Daoy (cell line): ENCODE results near the gene SRXN1. TPM values are rescaled to one million over a fixed set of nuclear protein-coding genes. Genes with fewer than 3 reads are reported as not detected.
"Not testable (repeated sequence)": the region's sequence is repeated elsewhere in the genome, so short reads cannot be mapped to it uniquely, and the experiment has no call there.

Experiments
- DNase-seq: peaks from one replicate; pipeline ENCODE4 v3.0.0-alpha.2; 2015; ENCODE audit warnings: low read depth
- total RNA-seq: library from RNA; depleted of rRNA; stranded (reverse); fragments of >200 nt; shearing (Covaris generic); gene quantifications from 2 replicates; pipeline ENCODE4 v1.2.3, GENCODE V29; 2014

The SRXN1 gene
- total RNA-seq, 1 experiment from 2014 or later: 77.0 TPM

DNA sequence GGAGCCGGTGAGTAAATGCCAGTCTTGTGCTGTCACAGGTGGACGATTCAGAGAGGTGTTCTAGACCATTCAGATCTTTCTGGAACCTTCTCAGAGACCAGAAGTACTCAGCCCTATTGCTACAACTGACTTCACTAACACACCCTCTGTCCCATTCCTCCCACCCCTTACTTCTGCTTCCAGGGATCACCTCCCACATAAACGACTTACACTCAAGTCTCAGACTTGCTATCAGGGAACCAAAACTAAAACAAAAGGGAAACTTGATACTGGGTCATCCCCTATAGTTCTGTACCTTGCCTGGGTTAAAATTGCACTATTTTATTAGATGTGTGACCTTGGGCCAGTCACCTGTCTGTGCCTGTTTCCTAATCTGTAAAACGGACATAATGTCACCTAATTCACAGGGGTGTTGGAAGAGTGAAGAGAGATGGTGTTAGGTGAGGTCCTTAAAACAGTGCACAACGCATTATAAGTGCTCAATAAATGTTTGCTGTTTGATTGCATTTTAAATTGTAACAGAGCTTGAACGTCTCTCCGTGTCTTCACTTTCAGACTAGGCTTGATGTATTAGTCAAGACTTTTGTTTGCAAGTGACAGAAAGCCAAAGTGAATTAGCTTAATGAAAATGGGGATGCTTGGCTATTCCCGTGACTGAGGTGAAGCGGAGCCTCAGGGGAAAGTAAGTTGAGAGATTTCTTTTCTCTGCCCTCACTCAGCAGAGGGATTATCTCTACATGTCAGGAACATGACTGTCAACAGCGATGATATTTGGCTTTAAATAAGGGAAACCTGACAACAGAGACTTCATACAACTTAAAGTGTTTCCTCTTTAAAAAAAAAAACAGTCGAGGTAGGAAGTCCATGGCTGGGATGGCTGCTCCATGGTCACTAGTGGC, 3.0 kb upstream of the SRXN1 start:
- no peak for DNase-seq

DNA sequence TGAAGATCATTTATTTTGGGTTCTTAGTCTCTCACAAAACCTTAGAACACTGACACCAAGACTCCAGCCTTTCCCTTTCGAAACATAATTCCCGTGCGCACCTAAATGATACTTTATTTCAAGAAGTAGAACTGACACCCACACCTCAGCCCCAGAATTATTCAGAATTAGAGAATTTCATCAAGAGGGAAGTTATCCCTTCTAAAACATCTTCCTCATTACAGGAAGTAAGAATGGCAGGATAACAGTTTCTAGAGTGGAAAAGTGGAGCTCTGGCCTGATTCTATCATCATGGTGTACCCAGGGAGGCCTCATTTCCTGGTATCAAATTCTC, 1.4 kb upstream of the SRXN1 start:
- no peak for DNase-seq

DNA sequence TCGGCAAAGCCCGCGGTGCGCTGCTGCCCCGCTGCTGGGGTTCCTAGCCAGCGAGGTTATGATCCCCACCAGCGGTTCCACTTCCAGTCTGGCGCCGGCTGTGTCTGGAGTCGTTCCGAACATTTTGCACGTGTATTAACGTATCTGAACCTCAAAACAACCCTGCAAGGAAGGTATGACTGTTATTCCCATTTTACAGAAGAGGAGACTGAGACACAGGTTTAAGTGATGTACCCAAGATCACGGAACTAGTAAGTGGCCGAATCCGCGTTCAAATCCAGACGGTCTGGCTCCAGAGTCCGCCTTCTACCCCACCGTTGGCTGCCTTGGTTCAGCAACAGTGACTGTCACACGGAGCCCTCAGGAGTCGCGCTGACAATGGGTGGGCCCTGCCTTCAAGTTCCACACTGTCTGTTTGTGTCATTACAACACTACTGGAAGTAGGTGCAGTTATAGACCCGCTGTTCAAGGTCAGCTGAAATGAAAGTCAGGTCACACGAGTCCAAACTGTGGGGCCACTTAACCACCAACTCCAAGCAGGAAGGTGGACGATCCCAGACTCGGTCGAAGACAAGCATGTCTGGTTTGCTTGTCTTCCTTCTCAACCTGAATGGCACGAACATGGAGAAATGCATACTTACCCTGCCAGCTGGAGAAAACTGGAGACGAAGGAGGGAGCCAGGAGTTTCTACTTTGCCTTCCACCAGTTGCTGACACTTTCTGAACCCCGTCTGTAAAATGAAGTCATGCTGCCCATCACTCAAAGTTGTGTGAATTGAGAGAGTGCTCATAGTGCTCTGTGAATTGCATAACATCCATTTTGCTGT, 803 bp upstream of the SRXN1 start:
- DNase-seq: no peak

DNA sequence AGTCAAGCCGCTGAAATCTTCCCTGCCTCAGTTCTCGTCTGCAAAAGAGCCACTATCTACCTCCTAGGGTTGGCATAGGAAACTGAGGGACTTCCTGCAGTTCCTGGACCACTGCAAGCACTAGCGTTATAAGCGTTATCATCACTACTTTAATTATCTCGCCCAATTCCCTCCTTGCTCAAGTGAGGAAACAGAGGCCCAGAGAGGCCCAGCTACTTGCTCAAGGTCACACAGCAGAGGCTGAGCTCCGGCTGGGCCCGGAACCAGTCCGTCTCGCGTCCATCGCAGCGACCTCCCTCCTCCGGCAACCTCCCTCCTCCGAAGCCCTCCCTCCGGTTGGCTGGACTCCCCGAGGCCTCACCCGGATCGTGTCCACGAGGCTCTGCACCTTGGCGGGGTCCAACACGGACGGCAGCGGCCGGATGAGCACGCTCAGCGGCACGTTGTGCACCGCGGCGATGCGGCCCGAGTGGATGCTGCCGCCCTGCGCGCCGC, 338 bp downstream of the SRXN1 start:
- DNase-seq: peak; percentile 49

DNA sequence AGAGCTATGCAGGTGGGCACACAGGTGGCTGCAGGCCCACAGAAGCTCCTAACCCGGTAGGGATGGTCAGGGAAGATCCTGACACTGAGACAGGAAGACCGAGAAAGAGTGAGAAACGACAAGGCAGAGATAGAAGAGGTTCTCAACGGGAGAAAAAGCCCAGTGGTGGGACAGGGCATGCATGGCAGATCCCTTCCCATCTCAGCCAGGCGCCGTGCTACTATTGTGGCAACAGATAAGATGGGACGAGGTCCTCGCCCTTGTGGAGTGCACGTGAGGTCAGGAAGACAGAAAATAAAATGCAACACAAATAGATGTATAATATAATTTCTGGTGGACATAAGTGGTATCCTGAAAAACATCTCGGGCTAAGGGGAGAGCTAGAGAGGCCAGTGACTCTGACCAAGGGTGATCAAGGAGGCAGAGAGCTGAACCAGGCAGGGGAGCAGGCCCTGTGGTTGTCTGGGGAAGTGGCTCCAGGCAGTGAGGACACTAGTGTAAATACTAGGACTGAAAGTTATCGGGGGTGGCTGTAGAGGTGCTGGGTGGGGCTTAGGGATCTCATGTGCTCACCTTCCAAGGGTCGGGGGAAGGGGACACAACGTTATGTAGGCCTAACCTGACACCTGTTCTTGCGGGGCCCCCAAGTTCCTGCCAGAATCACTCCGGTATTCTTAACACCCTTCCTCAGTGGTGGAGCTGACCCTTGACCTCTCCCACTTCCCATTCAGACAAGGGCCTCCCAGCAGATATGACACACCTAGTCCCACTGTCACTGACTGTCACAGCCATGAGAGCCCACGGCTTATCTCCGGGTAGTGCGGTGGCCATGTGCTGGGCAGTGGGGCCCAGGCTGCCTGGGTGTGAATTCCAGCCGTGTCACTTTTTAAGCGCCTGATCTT, 1.0 kb downstream of the SRXN1 start:
- no peak for DNase-seq

DNA sequence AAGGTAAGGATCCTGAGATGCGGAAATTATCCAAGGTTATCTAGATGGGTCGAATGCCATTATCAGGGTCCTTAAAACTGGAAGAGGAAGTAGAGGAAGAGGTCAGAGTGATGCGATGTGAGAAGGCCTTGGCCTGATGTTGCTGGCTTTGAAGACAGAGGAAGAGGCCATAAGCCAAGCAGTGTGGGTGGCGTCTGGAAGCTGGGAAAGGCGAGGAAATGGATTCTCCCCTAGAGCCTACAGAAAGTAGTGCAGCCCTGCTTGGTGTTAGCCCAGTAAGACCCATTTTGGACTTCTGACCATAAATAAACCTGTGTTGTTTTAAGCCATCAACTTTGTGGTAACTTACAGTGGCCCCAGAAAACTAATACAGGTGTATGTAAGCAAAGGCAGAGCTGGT, 2.0 kb downstream of the SRXN1 start:
- DNase-seq: no peak

DNA sequence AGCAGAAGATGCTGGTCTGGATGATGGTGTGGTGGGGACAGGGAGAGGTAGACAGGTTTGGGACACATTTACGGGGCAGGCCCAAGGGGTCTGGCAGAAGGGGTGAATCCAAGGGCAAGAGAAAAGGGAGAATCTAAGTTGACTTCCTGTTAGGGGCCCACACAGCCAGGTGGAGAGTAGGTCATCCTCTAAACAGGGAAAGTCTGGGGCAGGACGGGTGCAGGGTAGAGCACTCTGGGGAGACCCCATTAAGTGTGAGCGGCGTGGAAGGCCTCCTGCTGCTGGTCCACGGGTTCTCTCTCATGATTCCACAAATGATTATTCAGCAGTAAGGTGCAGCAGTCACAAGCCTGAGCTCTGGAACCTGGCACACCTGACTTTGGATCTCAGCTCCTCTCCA, 2.7 kb downstream of the SRXN1 start:
- no peak for DNase-seq

DNA sequence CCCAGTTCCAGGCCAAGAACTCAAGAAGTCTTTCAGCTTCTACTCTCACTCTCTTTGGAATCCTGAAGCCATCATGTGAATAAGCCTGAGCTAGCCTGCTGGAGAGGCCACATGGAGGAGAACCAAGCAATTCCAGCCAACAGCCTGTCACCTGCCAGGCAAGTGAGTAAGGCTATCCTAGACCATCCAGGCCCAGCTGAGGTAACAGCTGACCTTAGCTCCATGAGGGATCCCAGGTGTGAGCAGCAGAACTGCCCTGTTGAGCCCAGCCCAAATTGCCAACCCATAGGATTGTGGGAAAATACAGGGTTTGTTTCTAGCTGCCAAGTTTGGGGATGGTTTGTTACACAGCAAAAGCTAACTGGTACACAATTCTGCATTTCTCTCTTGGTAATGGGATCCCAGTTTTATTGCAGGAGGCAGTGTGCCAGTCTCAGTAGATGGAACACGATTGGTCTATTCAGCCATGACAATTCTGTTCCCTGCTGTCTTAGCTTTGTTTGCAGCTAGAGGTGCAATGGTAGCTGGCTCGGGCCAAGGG, 5.5 kb downstream of the SRXN1 start:
- DNase-seq: no peak

DNA sequence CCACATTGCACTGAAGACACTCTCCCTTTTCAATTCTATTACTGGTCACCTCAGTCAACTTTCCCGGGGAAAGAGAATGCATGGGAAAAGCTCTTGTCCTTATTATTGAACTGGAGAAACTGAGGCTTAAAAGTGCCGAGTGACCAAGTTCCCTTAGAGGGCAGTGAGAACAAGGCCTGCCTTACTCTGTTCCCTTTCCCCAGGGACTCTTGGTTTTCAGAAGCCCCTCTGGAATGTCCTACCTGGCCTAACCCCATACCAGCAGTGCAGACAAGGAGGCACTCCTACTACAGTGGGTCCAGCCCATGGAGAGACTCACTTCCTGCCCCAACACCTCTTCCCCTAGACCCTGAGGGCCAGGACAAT, 6.1 kb downstream of the SRXN1 start:
- no peak for DNase-seq

DNA sequence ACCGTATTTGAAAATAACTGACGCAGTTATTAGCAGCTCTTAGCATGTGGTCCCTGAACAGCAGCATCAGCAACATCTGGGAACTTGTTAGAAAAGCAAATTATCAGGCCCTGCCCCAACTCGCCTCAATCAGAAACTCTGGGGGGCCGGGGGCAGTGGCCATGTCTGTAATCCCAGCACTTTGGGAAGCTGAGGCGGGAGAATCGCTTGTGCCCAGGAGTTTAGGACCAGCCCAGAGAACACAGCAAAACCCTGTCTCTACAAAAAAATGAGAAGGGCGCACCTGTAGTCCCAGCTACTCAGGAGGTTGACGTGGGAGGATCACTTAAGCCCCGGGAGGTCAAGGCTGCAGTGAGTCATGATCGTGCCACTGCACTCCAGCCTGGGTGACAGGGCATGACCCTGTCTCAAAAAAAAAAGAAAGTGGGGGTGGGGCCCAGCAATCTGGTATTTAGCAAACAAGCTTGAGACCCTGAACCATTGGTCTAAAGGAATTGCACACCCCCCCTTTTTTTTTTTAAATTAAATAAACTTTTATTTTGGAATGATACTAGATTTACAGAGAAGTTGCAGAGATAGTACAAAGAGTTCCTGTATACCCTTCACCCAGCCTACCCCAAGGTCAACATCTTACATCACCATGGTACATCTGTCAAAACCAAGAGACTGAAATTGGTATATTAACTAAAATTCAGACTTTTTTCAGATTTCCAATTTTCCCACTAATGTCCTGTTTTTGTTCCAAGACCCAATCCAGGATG, 6.7 kb downstream of the SRXN1 start:
- no peak for DNase-seq

DNA sequence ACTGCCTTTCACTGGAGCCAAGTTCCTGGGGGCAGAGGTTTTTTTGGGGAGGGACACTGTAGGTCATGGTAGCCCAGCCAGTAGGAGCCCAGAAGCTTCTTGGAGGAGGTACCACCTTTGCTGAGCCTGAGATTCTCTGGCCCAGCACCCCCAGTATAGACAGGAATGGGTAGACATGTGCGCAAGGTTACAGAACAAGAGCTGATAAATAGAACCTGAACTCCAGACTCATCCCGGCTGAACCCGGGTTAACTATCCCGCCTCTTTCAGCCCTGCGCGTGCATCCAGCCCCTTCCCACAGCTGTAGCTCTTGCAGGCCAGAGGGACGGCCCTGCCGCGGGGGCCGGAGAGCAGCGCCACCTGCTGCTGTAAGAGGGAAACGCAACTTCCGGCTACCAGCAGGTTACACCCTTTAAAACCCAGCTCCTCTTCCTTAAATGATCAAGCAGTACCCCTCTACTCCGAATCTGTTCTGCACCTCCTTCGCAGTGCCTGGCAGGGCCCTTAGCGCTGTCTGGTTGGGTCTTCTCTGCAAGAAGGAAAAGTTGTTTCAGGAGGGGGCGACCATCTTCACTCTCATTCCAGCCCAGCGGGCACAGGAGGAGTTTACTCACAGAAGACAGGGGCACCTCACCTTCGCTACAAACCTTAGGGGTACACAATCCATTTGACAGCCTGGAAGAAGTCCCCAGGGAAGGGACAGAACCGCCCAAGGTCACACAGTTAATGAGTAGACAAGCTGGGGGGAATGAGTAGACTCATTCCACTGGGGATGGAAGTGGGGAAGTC, 7.5 kb downstream of the SRXN1 start:
- DNase-seq: peak; percentile 70

DNA sequence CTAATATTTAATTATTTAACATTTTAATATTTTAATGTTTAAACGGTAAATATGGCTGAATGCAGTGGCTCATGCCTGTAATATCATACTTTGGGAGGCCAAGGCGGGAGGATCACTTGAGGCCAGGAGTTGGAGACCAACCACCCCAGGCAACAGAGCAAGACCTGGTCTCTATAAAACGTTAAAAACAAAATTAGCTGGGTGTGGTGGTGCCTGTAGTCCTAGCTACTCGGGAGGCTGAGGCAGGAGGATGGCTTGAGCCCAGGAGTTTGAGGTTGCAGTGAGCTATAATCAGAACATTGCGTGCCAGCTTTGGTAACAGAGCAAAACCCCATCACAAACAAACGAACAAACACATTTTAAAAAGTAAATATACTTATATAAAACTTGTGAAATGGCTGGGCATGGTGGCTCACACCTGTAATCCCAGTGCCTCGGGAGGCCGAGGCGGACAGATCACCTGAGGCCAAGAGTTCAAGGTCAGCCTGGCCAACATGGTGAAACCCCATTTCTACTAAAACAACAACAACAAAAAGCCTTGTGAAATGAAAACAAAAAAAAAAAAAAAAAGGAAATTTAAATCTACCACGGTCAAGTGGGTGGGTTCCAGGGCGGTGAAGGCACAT, 8.2 kb downstream of the SRXN1 start:
- DNase-seq: no peak

DNA sequence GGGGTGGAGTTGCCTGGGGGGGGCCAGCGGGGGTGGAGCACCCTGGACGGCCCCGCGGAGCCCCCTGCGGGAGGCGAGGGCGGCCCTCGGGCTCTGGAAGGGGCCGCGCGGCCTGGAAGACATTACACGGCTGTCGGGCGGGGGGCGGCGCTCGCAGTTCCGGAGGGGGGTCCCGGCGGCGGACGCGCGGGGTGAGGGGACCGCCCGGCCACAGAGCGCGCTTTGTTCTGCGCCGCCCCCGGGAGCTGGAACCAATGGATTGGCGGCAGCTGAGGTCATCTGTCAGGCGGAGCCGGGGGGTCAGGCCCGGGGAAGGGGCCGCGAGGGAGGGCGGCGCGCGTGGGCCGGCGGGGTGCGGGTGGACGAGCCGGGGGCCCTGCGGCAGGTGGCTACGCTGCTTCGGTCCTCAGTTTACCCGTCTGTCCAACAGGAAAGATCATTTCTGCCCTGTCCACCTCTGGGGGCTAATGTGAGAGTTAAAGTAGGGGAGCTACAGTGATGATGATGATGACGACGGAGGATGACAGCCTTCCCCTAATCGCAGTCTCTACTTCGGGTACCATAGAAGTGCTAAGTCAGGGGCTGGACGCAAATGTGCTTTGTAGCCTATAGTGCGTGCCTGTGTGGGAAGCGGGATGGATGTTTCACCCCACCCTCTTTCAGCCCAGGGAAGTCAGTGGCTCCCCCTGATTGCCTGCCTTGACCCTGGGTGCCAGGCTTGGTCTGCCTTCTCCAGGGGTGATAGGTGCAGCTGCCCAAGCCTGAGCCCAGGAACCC, 10.4 kb downstream of the SRXN1 start:
- no peak for DNase-seq

DNA sequence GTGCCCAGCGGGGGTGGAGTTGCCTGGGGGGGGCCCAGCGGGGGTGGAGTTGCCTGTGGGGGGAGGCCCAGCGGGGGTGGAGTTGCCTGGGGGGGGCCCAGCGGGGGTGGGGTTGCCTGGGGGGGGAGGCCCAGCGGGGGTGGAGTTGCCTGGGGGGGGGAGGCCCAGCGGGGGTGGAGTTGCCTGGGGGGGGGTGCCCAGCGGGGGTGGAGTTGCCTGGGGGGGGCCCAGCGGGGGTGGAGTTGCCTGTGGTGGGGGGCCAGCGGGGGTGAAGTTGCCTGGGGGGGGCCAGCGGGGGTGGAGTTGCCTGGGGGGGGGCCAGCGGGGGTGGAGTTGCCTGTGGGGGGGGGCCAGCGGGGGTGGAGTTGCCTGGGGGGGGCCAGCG, 11.0 kb downstream of the SRXN1 start:
- DNase-seq: not testable (repeated sequence)

DNA sequence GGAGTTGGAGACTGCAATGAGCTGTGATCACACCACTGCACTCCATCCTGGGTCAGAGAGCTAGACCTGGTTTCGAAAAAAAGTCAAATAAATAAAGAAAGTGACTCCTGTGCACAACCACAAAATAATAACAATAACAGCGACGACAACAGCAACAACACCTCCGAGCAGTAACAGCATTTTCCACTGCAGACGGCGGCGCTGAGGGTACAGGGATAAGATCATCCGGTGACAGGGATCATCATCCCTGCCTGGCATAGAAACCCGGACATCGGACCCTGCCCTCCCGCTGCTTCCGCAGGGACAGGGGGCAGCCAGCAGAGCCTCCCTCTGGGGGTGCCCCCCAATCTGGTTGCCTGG, 11.5 kb downstream of the SRXN1 start:
- peak; percentile 50 for DNase-seq

DNA sequence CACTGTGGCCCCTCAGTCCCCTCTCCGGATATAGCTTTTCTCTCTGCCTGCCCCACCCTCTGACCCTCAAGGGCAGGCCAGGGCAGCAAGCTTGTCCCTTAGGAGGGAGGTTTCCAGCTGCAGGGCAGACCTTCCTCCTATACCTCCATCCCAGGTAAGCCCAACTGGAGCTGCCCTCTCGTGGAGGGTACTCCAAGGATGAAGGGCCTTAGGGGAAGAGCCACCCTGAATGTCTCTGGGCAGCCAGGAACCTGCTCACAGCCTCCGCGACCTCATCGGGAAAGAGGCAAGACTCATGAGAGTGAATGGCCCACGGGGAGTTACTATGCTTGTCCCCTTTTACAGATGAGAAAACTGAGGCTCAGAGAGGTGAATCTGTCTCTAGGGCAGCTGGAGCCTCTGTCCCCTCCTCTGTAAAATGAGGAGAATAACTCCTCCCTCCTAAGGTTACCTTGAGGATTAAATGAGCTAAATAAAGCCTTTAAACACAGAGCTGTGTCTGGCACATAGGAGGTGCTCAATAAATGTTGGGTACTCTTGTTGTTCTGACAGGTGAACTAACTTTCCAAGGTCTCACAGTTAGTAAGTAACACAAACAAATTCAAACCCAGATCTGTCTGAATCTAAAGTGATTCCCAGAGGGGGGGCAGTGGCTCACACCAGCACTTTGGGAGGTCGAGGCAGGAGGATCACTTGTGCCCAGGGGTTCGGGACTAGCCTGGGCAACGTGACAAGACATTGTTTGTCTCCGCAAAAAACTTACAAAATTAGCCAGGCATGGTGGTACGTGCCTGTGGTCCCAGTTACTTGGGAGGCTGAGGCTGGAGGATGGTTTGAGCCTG, 12.1 kb downstream of the SRXN1 start:
- no peak for DNase-seq

DNA sequence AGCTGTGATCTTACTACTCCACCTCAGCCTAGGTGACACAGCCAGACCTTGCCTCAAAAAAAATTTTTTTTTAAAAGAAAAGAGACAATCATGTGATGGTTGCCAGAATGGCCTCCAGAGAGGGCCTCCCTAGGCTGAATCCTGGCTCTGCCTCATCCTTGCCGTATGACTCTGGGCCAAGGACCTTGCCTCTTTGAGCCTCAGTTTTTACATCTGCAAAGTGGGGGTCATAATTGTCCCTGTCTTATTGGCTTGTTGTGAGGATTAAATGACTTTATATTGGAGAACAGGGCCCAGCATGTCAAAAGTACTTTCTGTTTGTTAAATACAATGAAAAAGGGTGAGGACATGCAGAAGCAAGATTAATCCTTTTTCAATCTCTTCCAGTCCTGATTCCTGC, 14.4 kb downstream of the SRXN1 start:
- DNase-seq: no peak

DNA sequence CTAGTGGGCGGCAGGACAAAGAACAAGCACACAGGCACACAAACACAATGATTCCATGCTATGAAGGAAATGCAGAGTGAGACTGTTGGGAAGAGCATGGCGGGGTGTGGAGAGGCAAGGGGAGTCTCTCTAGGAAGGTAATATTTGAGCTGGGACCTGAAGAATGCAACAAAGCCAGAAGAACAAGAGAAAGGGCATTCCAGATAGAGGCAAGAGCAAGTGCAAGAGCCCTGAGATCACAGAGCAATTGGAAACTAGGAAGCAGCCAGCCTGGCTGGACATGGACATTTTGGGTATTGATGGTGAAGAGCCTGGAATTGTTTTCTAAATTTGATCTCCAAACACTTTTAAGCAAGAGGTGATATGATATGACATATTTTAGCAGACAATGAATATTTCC, 15.4 kb downstream of the SRXN1 start:
- DNase-seq: no peak
